WTC11 (cell line): ENCODE data around the gene TMEM198. TPM values are rescaled to one million over a fixed set of nuclear protein-coding genes. Genes with fewer than 3 reads are reported as not detected.

Experiments used
- ATAC-seq: fragments of 200-7000 bp; cut with Tn5 transposase; 2 replicates; pipeline ENCODE4 v1.10.0; 2021; ENCODE audit warnings: mild to moderate bottlenecking, moderate library complexity
- CTCF ChIA-PET: fragments of 300-600 bp; sonication (Branson Sonifier 250); formaldehyde crosslinking; loops from one replicate; lab custom pipeline; 2021; ENCODE audit warnings: antibody characterized with exemption; lab: Charles Lee
- POLR2A ChIA-PET: fragments of 350-600 bp; sonication (Branson Sonifier 250); formaldehyde crosslinking; loops from one replicate; lab custom pipeline; 2021; ENCODE audit warnings: antibody characterized with exemption; lab: Charles Lee
- DNase-seq: peaks from one replicate; pipeline ENCODE4 v3.0.0; 2021; ENCODE audit warnings: low spot score
- H3K27ac Mint-ChIP-seq: 2 replicates; pipeline ENCODE4 v1.8.0; 2021; ENCODE audit warnings: mixed read lengths
- H3K27me3 Mint-ChIP-seq: 2 replicates; pipeline ENCODE4 v1.8.0; 2021; ENCODE audit warnings: low read depth, mild to moderate bottlenecking, moderate library complexity, mixed read lengths
- H3K36me3 Mint-ChIP-seq: 2 replicates; pipeline ENCODE4 v1.8.0; 2021; ENCODE audit warnings: mixed read lengths
- H3K4me1 Mint-ChIP-seq: 2 replicates; pipeline ENCODE4 v1.8.0; 2022; ENCODE audit warnings: mixed read lengths
- H3K4me3 Mint-ChIP-seq: 2 replicates; pipeline ENCODE4 v1.8.0; 2021; ENCODE audit warnings: mild to moderate bottlenecking, moderate library complexity, mixed read lengths
- H3K9me3 Mint-ChIP-seq: 2 replicates; pipeline ENCODE4 v1.8.0; 2021; ENCODE audit warnings: mixed read lengths
- AFF4 ChIP-seq: sonication (generic); formaldehyde crosslinking; IDR thresholded peaks from 2 replicates; pipeline ENCODE4 v1.8.1; 2023; ENCODE audit warnings: mild to moderate bottlenecking, missing genetic modification reagents, borderline replicate concordance
- ETV6 ChIP-seq: sonication (generic); formaldehyde crosslinking; IDR thresholded peaks from 2 replicates; pipeline ENCODE4 v1.8.1; 2022; ENCODE audit warnings: mild to moderate bottlenecking, missing genetic modification reagents
- FOXP4 ChIP-seq: sonication (generic); formaldehyde crosslinking; IDR thresholded peaks from 2 replicates; pipeline ENCODE4 v1.8.0; 2022; ENCODE audit warnings: mild to moderate bottlenecking, missing genetic modification reagents
- HMGA2 ChIP-seq: fragments of 250-450 bp; sonication (Bioruptor Pico); IDR thresholded peaks from 2 replicates; pipeline ENCODE4 v1.4.0; 2021; ENCODE audit warnings: mild to moderate bottlenecking, moderate library complexity
- PRRX2 ChIP-seq: fragments of 250-450 bp; sonication (Bioruptor Pico); IDR thresholded peaks from 2 replicates; pipeline ENCODE4 v1.8.0; 2021; ENCODE audit warnings: mild to moderate bottlenecking
- SP1 ChIP-seq: sonication (generic); formaldehyde crosslinking; conservative IDR thresholded peaks from 2 replicates; pipeline ENCODE4 v1.8.1; 2022; ENCODE audit warnings: missing genetic modification reagents
- ZBTB21 ChIP-seq: sonication (generic); formaldehyde crosslinking; IDR thresholded peaks from 2 replicates; pipeline ENCODE4 v1.8.1; 2023; ENCODE audit warnings: mild to moderate bottlenecking, missing genetic modification reagents, borderline replicate concordance
- ZBTB43 ChIP-seq: sonication (generic); formaldehyde crosslinking; IDR thresholded peaks from 2 replicates; pipeline ENCODE4 v1.8.1; 2023; ENCODE audit warnings: mild to moderate bottlenecking, missing genetic modification reagents
- ZNF121 ChIP-seq: sonication (generic); formaldehyde crosslinking; IDR thresholded peaks from 2 replicates; pipeline ENCODE4 v1.8.0; 2023; ENCODE audit warnings: missing genetic modification reagents
- ZNF281 ChIP-seq: sonication (generic); formaldehyde crosslinking; IDR thresholded peaks from 2 replicates; pipeline ENCODE4 v1.8.0; 2023; ENCODE audit warnings: mild to moderate bottlenecking, missing genetic modification reagents
- ZNF416 ChIP-seq: fragments of 250-450 bp; sonication (Bioruptor Pico); IDR thresholded peaks from 2 replicates; pipeline ENCODE4 v1.9.0; 2021; ENCODE audit warnings: mild to moderate bottlenecking, inconsistent platforms
- ZNF671 ChIP-seq: fragments of 250-450 bp; sonication (Bioruptor Pico); IDR thresholded peaks from 2 replicates; pipeline ENCODE4 v1.8.0; 2021; ENCODE audit warnings: mild to moderate bottlenecking
- total RNA-seq: library from RNA; stranded (reverse); gene quantifications from 3 replicates; pipeline ENCODE4 v1.2.3, GENCODE V29; 2021
- TF ChIP-seq, protein P1 (sequence below): sonication (generic); formaldehyde crosslinking; IDR thresholded peaks from 2 replicates; pipeline ENCODE4 v1.8.0; 2022; ENCODE audit warnings: mild to moderate bottlenecking, missing genetic modification reagents
- TF ChIP-seq, protein P2 (sequence below): sonication (generic); formaldehyde crosslinking; conservative IDR thresholded peaks from 2 replicates; pipeline ENCODE4 v1.8.1; 2022; ENCODE audit warnings: mild to moderate bottlenecking, missing genetic modification reagents

TMEM198 gene
- total RNA-seq, 1 experiment from 2014 or later = 7.1 TPM

DNA sequence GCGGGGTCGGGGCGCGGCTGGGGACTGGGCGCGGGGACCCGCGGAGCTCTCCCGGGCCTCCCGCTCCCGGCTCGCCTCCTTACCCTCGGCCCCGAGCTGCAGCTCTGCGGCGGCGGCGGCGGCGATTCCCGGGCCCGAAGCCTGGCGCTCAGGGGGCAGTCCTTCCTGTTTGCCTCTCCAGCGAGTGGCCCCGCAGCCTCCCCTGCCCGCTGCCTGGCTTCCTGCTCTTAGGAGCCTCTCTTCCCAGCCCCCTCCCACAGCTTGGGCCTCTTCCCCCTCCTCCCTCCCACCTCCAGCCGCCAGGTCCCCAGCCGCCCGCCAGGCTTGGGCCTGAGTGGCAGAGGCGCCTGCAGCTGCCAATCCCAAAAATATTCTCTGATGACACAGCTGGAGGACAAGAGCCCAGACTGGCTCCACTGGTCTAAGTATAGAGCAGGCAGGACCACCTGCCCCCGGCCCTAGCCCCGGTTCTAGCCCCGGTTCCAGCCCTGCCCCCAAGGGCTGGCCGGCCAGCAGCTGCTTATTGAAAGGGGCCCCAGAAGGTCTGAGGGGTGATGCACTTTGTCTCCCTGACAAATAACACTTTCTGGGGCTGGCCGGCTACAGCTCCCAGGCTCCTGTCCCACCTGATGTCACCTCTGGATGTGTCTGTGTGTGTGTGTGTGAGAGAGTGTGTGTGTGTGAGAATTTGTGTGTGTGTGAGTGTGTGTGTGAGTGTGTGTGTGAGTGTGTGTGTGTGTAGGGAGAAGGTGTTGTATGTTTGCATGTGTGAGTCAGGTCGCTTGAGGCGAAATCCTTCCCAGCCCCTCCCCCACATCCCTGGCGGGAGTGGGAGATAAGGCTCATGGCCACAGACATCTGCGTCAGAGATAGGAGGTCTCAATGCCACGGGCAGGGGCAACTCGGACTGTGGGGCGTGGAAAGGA, 27.7 kb downstream of the TMEM198 start, which contains the start of gene OBSL1 (continued):
- peak; percentile 53; the same call in 1 of the 2 replicates for TF ChIP-seq SP1
- no peak for TF ChIP-seq HMGA2 (CRISPR knock-in tag)
- TF ChIP-seq ZBTB43 (CRISPR knock-in tag) = peak; percentile 37; the same call in 1 of the 2 replicates
- TF ChIP-seq PRRX2 (CRISPR knock-in tag) = no peak
- TF ChIP-seq ZBTB21 (CRISPR knock-in tag) = no peak
- TF ChIP-seq, protein P1, sequence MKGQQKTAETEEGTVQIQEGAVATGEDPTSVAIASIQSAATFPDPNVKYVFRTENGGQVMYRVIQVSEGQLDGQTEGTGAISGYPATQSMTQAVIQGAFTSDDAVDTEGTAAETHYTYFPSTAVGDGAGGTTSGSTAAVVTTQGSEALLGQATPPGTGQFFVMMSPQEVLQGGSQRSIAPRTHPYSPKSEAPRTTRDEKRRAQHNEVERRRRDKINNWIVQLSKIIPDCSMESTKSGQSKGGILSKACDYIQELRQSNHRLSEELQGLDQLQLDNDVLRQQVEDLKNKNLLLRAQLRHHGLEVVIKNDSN (CRISPR knock-in tag) = no peak
- no peak for TF ChIP-seq ZNF121 (CRISPR knock-in tag)
- TF ChIP-seq ZNF671 (CRISPR knock-in tag) = no peak
- TF ChIP-seq ZNF416 (CRISPR knock-in tag) = no peak
- TF ChIP-seq ETV6 (CRISPR knock-in tag) = no peak

DNA sequence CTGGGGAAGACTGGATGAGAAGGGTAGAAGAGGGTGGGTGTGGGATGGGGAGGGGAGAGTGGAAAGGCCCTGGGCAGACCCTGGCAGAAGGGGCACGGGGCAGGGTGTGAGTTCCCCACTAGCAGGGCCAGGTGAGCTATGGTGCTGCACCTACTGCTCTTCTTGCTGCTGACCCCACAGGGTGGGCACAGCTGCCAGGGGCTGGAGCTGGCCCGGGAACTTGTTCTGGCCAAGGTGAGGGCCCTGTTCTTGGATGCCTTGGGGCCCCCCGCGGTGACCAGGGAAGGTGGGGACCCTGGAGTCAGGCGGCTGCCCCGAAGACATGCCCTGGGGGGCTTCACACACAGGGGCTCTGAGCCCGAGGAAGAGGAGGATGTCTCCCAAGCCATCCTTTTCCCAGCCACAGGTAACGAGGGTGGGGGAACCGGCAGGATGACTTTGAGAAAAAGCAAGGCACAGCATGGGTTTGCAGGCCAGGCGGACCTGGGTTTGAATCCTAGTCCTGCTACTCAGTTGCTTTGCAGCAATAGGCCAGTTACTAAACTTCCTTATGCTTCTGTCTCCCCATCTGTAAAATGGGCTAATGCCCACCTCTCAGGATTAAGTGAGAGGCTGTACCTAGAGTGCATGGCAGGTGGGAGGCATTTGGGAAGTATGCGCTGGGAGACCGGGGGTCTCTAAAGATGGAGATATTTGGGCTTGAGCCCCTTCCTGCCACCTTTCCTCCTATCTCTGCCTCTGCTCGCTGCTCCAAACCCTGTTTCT, 28.6 kb downstream of the TMEM198 start, which contains the start of gene INHA:
TSS of gene INHA (plus strand) at position 74 of the 765 bp plus-strand sequence. CDS start at position 139, 65 bp downstream.
- Mint-ChIP-seq H3K27ac (peak within 1 kb of the TSS; percentile 90), H3K4me3 (peak within 1 kb of the TSS; percentile 48), H3K9me3 (no peaks in the 10 kb centered on the region), H3K27me3 (peaks cover 32% of the 10 kb centered on the region), H3K4me1 (peaks cover 67% of the 10 kb centered on the region), H3K36me3 (peaks cover 22% of the 10 kb centered on the region)
- CTCF ChIA-PET = interaction anchor here (1.0 to 4.8 kb wide), 7 partner anchors 11 to 123 kb away, joined by 3 to 66 read pairs (median 9); partner anchors contain the start of genes CHPF and STK11IP
- POLR2A ChIA-PET = interaction anchor here (1.6 to 1.9 kb wide), 3 partner anchors 12 to 24 kb away, joined by 9 to 29 read pairs (median 24); partner anchors contain the start of gene STK11IP
- DNase-seq = no peak
- no peak for ATAC-seq
- TF ChIP-seq, protein P2, sequence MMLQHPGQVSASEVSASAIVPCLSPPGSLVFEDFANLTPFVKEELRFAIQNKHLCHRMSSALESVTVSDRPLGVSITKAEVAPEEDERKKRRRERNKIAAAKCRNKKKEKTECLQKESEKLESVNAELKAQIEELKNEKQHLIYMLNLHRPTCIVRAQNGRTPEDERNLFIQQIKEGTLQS (CRISPR knock-in tag) = no peak
- TF ChIP-seq ZNF281 = 0 out of 2 replicates have a peak, but pooled peaks have one; percentile 3
- TF ChIP-seq FOXP4 (CRISPR knock-in tag) = peak; percentile 32; the same call in 1 of the 2 replicates
- no peak for TF ChIP-seq AFF4
- TF ChIP-seq, all 79 proteins: peak for 2
